Spleen (tissue), 7 donors: Measurements from ENCODE around the gene PARVB.

ENCODE experiments used
- POLR2A ChIP-seq, 3 donors: fragments of 450-650 bp; IDR thresholded peaks; one replicate each; pipeline ENCODE4 v1.5.1; 2017; ENCODE audit warnings: antibody characterized with exemption in 3 of 3, mild to moderate bottlenecking in 1 of 3
- POLR2AphosphoS5 ChIP-seq, 3 donors: sonication (generic); formaldehyde crosslinking; IDR thresholded peaks; one replicate each; pipeline ENCODE4 v1.5.1; 2017; ENCODE audit warnings: antibody characterized with exemption in 3 of 3
- TF ChIP-seq, protein P1 (sequence below), 11 experiments: fragments of 200-600 bp in 7 of 11; fragments of 450-650 bp in 4 of 11; sonication (generic) in 4 of 11; IDR thresholded peaks in 8 of 11; conservative IDR thresholded peaks in 3 of 11; 1 replicate in 7 of 11; 2 replicates in 4 of 11; pipeline versions ENCODE4 v1.4.0 to v1.8.0; 2016 to 2021; ENCODE audit warnings: antibody characterized with exemption in 11 of 11, inconsistent platforms in 4 of 11, mild to moderate bottlenecking in 1 of 11
- donor health status: DM: no; HTN: no; CAD: no; lungs with moderate emphysema.
- donor health status: DM: no; HTN: no; CAD: no.
- donor health status: DM: no; HTN: no; CAD: no.

DNA sequence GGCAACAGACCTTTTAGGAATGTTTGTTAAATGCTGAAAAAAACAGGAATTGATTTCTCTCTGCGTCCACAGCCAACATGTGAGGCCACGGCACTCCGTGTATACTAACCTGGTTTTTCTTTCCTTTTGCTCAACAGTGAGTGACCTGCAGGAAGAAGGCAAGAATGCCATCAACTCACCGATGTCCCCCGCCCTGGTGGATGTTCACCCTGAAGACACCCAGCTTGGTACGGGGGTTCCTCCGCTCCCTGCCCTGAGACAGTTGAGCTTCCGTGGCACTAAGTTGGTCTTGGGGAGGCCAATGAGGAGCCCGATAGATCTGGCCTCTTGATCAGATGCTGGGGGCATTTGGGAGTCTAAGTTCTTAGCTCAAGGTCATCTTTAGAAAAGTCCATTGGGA is 69.7 kb downstream of the PARVB start:
- TF ChIP-seq, protein P1, sequence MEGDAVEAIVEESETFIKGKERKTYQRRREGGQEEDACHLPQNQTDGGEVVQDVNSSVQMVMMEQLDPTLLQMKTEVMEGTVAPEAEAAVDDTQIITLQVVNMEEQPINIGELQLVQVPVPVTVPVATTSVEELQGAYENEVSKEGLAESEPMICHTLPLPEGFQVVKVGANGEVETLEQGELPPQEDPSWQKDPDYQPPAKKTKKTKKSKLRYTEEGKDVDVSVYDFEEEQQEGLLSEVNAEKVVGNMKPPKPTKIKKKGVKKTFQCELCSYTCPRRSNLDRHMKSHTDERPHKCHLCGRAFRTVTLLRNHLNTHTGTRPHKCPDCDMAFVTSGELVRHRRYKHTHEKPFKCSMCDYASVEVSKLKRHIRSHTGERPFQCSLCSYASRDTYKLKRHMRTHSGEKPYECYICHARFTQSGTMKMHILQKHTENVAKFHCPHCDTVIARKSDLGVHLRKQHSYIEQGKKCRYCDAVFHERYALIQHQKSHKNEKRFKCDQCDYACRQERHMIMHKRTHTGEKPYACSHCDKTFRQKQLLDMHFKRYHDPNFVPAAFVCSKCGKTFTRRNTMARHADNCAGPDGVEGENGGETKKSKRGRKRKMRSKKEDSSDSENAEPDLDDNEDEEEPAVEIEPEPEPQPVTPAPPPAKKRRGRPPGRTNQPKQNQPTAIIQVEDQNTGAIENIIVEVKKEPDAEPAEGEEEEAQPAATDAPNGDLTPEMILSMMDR (IDR thresholded peaks at IDR 0.05 in 8 of 11, conservative IDR thresholded peaks at IDR 0.05 in 3 of 11) = no peak
- TF ChIP-seq POLR2A (IDR thresholded peaks at IDR 0.05) = no peak
- no peak for TF ChIP-seq POLR2AphosphoS5 (IDR thresholded peaks at IDR 0.05)
